ENCODE measurements around the gene RELN. TPM values are rescaled to one million over a fixed set of nuclear protein-coding genes. Genes with fewer than 3 reads are reported as not detected.
A peak's percentile ranks its signal among the peaks of the same experiment; 100 is the strongest.

Gene RELN
- total RNA-seq, 2 donors from 2014 or later: 3.9 to 8.5 TPM

- H3K4me1 Mint-ChIP-seq: no peaks in the 10 kb centered on the region
- no peaks in the 10 kb centered on the region for H3K9me3 ChIP-seq (ENCODE audit: control insufficient read depth, low read length)
- H3K27me3 Mint-ChIP-seq (ENCODE audit: insufficient read depth): peaks cover 5% of the 10 kb centered on the region
- H3K27ac Mint-ChIP-seq: no peak overlapping the region
- no peaks in the 10 kb centered on the region for H3K4me1 ChIP-seq (ENCODE audit: control insufficient read depth, insufficient read depth, low read length)
- H3K4me3 ChIP-seq (ENCODE audit: low read length): no peak overlapping the region
- no peak overlapping the region for H3K27ac ChIP-seq (ENCODE audit: low read depth, low read length)
- 56 to 81% methylated on average over 2 to 4 of the region's 4 CpGs for WGBS, 2 experiments (ENCODE audit: insufficient coverage in 1 of 2, insufficient read length in 1 of 2)
- no peaks in the 10 kb centered on the region for H3K27me3 ChIP-seq (ENCODE audit: control insufficient read depth, insufficient read depth, low read length, poor library complexity, severe bottlenecking)
- H3K9ac ChIP-seq (ENCODE audit: extremely low read depth, low read length, poor library complexity, severe bottlenecking): no peak overlapping the region
- no peak for TF ChIP-seq CTCF (conservative IDR thresholded peaks at IDR 0.05)
- H3K36me3 Mint-ChIP-seq (ENCODE audit: low read depth): no peaks in the 10 kb centered on the region
- H3K4me3 Mint-ChIP-seq: no peak overlapping the region
- H3K36me3 ChIP-seq (ENCODE audit: control insufficient read depth, insufficient read depth, low read length): no peaks in the 10 kb centered on the region
- H3K9me3 Mint-ChIP-seq: peaks cover 7% of the 10 kb centered on the region
- DNase-seq: peak; percentile 47
Observed at GRCh38 chr7:103851357-103851756, 138.1 kb downstream of the RELN start.

- Mint-ChIP-seq H3K9me3 (no peaks in the 10 kb centered on the region), H3K27ac (no peak overlapping the region), H3K4me1 (peaks cover 4% of the 10 kb centered on the region), H3K4me3 (no peak overlapping the region), H3K36me3 (ENCODE audit: low read depth) (no peaks in the 10 kb centered on the region), H3K27me3 (ENCODE audit: insufficient read depth) (peaks cover 9% of the 10 kb centered on the region)
- Histone ChIP-seq H3K9me3 (ENCODE audit: control insufficient read depth, low read length) (no peaks in the 10 kb centered on the region), H3K27ac (ENCODE audit: low read depth, low read length) (no peak overlapping the region), H3K4me3 (ENCODE audit: low read length) (no peak overlapping the region), H3K27me3 (ENCODE audit: control insufficient read depth, insufficient read depth, low read length, poor library complexity, severe bottlenecking) (no peaks in the 10 kb centered on the region), H3K4me1 (ENCODE audit: control insufficient read depth, insufficient read depth, low read length) (no peaks in the 10 kb centered on the region), H3K36me3 (ENCODE audit: control insufficient read depth, insufficient read depth, low read length) (no peaks in the 10 kb centered on the region), H3K9ac (ENCODE audit: extremely low read depth, low read length, poor library complexity, severe bottlenecking) (no peak overlapping the region)
- 75 to 79% methylated on average over 2 of the region's 2 CpGs for WGBS, 2 experiments (ENCODE audit: insufficient coverage in 1 of 2, insufficient read length in 1 of 2)
- no peak for DNase-seq
- TF ChIP-seq CTCF (conservative IDR thresholded peaks at IDR 0.05): no peak
Observed at GRCh38 chr7:103843689-103844480, 145.6 kb downstream of the RELN start.

GRCh38 chr7:103833401-103833800 is 156.1 kb downstream of the RELN start:
- WGBS, 2 experiments (ENCODE audit: insufficient coverage in 1 of 2, insufficient read length in 1 of 2): 90 to 93% methylated on average over 2 to 3 of the region's 3 CpGs
- Histone ChIP-seq H3K36me3 (ENCODE audit: control insufficient read depth, insufficient read depth, low read length) (no peaks in the 10 kb centered on the region), H3K27me3 (ENCODE audit: control insufficient read depth, insufficient read depth, low read length, poor library complexity, severe bottlenecking) (no peaks in the 10 kb centered on the region), H3K4me3 (ENCODE audit: low read length) (no peak overlapping the region), H3K9me3 (ENCODE audit: control insufficient read depth, low read length) (no peaks in the 10 kb centered on the region), H3K27ac (ENCODE audit: low read depth, low read length) (no peak overlapping the region), H3K4me1 (ENCODE audit: control insufficient read depth, insufficient read depth, low read length) (no peaks in the 10 kb centered on the region), H3K9ac (ENCODE audit: extremely low read depth, low read length, poor library complexity, severe bottlenecking) (no peak overlapping the region)
- no peaks in the 10 kb centered on the region for H3K4me1 Mint-ChIP-seq
- no peaks in the 10 kb centered on the region for H3K36me3 Mint-ChIP-seq (ENCODE audit: low read depth)
- DNase-seq: no peak
- H3K27me3 Mint-ChIP-seq (ENCODE audit: insufficient read depth): no peaks in the 10 kb centered on the region
- H3K4me3 Mint-ChIP-seq: no peak overlapping the region
- no peaks in the 10 kb centered on the region for H3K9me3 Mint-ChIP-seq
- H3K27ac Mint-ChIP-seq: no peak overlapping the region
- TF ChIP-seq CTCF (conservative IDR thresholded peaks at IDR 0.05): no peak

All from endodermal cell (in vitro differentiated cells).